SK-N-DZ (cell line): Measurements from ENCODE around the gene HOXC11. TPM values are rescaled to one million over a fixed set of nuclear protein-coding genes. Genes with fewer than 3 reads are reported as not detected.

Source experiments
- DNase-seq: peaks from one replicate; pipeline ENCODE4 v3.0.0-alpha.2; 2015; ENCODE audit warnings: low spot score
- polyA plus RNA-seq, 2 experiments: library from polyadenylated mRNA; depleted of rRNA; stranded (reverse); fragments of >200 nt; gene quantifications; 2 replicates each; pipeline ENCODE4 v1.2.3, GENCODE V29; 2014

HOXC11 gene
- polyA plus RNA-seq (2014; cell fraction: cytosol; rRNA removed), result not detected in 2 replicates
- polyA plus RNA-seq (2014; cell fraction: nucleus; rRNA removed), result not detected in 2 replicates

DNA sequence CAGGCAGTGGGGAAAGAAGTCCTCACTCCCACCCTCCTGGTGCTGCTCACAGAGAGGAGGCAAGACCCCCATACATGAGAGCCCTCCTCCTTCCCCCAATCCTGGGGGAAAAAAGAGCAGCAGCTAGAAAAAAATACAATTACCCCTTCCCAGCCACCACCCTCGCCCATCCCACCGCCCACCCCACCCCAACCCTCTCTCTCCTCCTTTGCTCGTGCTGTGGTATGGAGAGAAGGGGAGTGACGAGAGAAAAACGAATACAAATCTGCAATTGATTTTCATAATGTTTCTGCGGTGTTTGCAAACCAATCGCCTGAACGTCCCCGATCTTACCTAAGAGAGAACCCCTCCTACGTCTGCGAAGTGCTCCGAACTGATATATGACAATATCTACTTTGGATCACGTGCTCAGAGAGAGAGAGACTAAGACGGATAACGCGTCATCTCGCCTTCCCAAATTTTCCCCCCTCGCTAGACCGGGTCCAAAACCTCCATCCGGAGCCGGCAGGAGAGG is at the start of gene HOXC11:
Gene HOXC11, plus strand, starts transcription at position 405 of the 514 bp plus-strand sequence. CDS start 116 bp downstream, outside the sequence.
- no peak for DNase-seq

DNA sequence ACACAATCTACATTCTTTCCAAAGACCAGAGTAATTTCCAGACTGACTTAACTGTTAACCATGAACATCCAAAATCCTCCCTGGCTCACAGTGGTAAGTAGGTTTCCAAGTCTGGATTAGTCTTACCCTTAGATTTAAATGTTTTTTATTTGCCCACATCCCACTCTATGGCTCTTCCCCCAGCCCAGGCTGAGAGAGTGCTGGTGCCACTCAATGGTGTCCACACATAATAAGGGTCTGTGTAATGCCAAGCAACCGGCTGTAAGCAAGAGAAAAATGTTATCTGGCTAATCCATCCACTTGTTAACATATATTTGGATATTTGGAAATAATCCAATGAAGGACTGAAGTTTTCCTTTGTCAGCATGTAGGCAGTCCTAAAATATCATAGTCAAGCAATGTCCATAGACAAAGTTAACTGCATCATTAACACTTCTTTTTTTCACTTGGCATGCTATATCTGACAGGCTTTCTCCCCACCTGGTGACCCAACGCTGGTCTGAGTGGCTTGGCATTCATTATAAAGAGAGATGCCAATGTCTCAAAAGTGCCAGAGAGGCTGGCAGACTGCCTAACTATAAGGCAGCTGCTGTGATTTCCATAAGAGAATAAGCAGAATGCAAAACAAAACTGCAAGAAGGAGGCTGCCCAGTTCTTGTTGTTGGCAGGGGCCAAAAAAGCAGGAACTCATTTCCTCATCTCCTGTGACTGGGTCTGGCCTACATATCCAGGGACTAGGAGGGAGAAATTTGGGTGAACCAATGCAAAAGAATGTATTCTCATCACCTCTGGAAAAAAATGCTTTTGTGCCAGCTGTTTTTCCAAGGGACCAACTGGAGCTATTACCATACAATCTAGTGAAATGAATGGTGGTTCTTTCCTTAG is 48.2 kb upstream of the HOXC11 start:
- no peak for DNase-seq

DNA sequence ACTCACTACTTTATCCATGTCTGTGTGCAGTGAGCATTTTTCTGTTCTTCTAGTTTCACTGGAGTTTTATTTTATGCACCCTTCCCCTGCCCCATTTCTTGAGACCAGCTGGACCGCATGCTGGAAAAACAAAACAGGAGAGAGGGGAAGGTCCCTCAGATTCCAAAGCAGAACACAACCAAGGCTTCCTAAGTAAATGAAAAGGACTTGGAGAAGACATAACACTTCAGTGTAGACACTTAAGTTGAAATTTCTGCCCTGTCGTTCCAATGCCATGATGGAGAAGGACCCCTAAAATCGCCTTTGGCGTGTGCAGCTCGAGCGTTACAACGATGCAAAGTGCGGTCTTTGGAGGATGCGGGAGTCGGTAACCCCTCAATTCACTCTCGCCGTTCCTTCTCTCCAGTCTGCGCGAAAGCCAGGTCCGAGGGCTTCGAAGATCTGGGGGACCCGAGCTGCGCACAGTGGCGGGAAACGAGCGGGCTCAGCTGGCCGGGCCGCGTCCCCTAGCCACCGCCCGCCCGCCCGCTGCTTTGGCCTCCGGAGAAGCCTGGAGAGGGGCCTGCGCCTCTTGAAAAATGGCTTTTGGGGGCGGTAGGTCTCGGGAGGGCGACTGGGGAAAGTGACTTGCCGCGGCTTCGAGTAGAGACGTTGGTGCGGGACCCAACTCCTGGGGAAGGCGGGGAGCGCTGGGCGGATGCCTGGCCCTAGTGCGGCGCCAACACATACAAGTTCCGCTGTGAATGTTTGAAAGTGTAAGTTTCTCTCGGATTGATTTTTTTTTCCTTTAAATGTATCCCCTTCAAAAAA is 45.5 kb upstream of the HOXC11 start:
- no peak for DNase-seq

DNA sequence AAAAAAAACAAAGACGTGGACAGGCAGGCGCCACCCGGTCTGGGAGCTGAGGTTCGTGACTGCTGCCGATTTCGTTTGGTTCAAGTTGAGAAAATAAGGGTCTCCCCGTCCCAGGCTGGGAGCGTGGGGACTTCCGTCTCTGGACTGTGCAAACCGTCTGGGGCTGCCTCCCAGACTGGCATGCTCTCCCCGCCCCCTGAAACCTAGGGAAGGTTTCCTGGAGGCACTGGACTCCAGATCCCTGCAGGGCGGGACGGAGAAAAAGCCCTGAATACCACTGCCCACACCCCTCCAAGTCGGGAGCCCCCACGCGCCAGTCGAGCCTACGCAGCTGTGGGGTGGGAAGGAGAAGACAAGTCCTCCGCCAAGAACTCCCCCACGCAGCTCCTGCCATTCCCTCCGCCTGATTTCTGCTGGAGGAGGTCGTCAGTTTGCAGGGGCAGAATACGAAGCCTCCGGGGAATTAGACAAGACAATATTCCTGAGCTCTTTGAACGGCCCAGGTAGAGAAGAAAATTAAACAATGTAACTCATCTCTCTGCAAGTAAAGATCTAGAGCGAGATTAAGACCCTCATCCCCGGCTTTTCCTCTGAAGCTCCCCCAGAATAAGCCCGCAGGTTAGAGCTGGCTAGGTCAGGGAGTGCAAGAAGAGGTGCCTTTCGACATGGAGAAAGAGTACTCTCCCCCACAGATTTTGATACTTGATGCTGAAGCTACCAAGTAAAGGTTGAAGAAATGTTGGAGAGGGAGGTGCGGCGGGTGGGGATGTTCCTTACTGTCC is 44.7 kb upstream of the HOXC11 start:
- DNase-seq, result no peak

- no peak for DNase-seq
Observed at GRCh38 chr12:53929527-53929926, 43.4 kb upstream of the HOXC11 start.

- DNase-seq, result no peak
Observed at GRCh38 chr12:53930591-53931255, 42.2 kb upstream of the HOXC11 start.

- no peak for DNase-seq
Observed at GRCh38 chr12:53931844-53932581, 40.9 kb upstream of the HOXC11 start.

DNA sequence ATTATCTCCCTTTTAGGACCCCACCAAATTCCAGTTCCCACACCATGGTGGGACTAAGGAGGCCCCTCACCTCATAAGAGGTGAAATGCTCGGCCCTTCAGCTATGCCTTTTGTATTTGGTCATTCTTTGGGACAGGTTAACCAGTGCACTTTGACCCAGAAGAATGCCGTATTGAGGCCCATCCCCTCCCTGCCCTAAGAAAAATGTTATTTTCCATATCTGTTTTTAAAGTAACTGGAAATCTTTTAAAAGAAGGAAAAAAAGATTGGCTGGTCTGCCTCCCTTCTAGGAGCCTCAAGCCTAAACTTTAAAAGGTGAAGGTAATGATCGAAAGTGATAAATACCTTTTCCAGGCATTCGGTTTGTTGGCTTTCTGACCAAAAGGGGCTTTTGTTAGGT is 40.0 kb upstream of the HOXC11 start:
- DNase-seq, result no peak

- no peak for DNase-seq
Observed at GRCh38 chr12:53935383-53936341, 37.3 kb upstream of the HOXC11 start.

- DNase-seq, result no peak
Observed at GRCh38 chr12:53937099-53937498, 35.8 kb upstream of the HOXC11 start.

GRCh38 chr12:53937596-53938325 is 35.2 kb upstream of the HOXC11 start:
- no peak for DNase-seq

GRCh38 chr12:53938326-53939140 is 34.4 kb upstream of the HOXC11 start, which contains the start of gene HOXC13:
Gene HOXC13 (plus strand): TSS chr12:53938831. CDS start chr12:53938907, 76 bp downstream.
- DNase-seq, result peak; percentile 92

DNA sequence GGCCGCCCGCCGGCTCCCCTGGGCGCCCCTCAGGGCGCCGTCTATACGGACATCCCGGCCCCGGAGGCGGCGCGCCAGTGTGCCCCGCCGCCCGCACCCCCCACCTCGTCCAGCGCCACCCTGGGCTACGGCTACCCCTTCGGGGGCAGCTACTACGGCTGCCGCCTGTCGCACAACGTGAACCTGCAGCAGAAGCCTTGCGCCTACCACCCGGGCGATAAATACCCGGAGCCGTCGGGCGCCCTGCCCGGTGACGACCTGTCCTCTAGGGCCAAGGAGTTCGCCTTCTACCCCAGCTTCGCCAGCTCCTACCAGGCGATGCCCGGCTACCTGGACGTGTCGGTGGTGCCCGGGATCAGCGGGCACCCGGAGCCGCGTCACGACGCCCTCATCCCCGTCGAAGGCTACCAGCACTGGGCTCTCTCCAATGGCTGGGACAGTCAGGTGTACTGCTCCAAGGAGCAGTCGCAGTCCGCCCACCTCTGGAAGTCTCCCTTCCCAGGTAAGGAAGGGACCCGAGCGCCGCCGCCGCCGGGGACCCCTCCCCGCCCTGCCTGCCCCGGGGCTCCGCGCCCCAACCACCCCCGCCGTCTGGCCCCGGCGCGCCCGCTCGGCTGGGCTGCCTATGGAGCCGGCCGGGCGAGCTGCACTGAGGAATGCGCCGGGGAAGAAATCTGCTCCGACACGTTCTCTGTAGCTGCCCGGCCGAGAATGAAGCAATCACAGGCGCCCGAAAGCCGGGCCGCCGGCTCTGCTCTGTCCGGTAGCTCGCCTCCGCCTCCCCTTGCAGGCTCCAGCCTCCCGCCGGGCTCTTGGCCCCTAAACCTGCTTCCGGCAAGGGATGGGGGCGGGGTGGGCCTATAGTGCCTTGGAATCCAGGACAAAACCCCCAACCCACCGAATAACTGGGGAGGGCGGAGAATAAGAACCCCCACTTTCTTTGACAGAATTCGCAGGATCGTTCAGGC is 33.5 kb upstream of the HOXC11 start:
- no peak for DNase-seq

GRCh38 chr12:53940443-53941014 is 32.4 kb upstream of the HOXC11 start:
- DNase-seq, result no peak

GRCh38 chr12:53941187-53941586 is 31.7 kb upstream of the HOXC11 start:
- DNase-seq, result no peak

DNA sequence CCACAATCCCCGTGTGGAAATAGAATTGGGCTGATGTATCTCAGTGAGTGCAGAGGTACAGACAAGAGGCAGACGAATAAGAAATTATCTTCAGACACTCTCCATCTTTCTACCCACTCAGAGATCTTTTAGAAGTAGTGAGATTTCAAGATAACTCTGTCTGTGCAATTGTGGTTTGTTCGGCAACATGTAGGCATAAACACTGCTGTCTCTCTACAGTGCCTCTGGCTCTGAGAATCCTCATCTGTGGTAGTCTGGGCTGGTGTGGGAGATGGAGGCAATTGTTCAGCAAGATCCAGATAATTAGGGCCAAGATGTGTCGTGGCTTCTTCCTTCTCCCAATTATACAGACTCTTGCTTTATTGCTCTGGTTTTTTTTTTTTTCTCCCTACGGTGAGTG is 31.2 kb upstream of the HOXC11 start:
- DNase-seq, result no peak
